ENCODE measurements around the gene CATSPER4. TPM values are rescaled to one million over a fixed set of nuclear protein-coding genes. Genes with fewer than 3 reads are reported as not detected.

The CATSPER4 gene
- total and polyA plus RNA-seq, 2 experiments from 2014 or later: 0.31 TPM; not detected in 1

GRCh38 chr1:26239936-26240335 is 49.5 kb downstream of the CATSPER4 start:
- H3K27ac ChIP-seq (ENCODE audit: low read depth): no peak overlapping the region
- no peak overlapping the region for H2AFZ ChIP-seq
- Mint-ChIP-seq H3K27me3 (ENCODE audit: insufficient read depth, low read depth, poor library complexity) (peaks cover 2% of the 10 kb centered on the region), H3K4me3 (no peak overlapping the region), H3K4me1 (peaks cover 21% of the 10 kb centered on the region; the same call in 2 of the 3 replicates), H3K27ac (no peak overlapping the region), H3K36me3 (ENCODE audit: low read depth) (peaks cover 44% of the 10 kb centered on the region), H3K9me3 (peaks cover 9% of the 10 kb centered on the region; the same call in 2 of the 3 replicates)
- no peak overlapping the region for H3K4me3 ChIP-seq
- peaks cover 63% of the 10 kb centered on the region for H4K20me1 ChIP-seq (replicated peaks; ENCODE audit: insufficient read depth)
- ATAC-seq (no peak), DNase-seq (ENCODE audit: low spot score) (no peak)
- peaks cover 17% of the 10 kb centered on the region for H3K4me1 ChIP-seq (ENCODE audit: insufficient read depth)
- TF ChIP-seq ETS1 (IDR thresholded peaks at IDR 0.05) (no peak), ZNF331 (CRISPR knock-in tag; IDR thresholded peaks at IDR 0.05; ENCODE audit: low read depth) (no peak), CREB1 (CRISPR knock-in tag; IDR thresholded peaks at IDR 0.05; ENCODE audit: low read depth) (no peak), JUNB (IDR thresholded peaks at IDR 0.05; ENCODE audit: unreplicated experiment) (no peak), NANOG (IDR thresholded peaks at IDR 0.05; ENCODE audit: borderline replicate concordance) (no peak), ZNF114 (CRISPR knock-in tag; IDR thresholded peaks at IDR 0.05) (no peak), CTCF (conservative IDR thresholded peaks at IDR 0.05; ENCODE audit: low read depth in 2 of 2) (no peak), REST (IDR thresholded peaks at IDR 0.05; ENCODE audit: unreplicated experiment) (no peak), STAT1 (IDR thresholded peaks at IDR 0.05; ENCODE audit: unreplicated experiment) (no peak), ZNF462 (CRISPR knock-in tag; IDR thresholded peaks at IDR 0.05) (no peak), EZH2phosphoT487 (IDR thresholded peaks at IDR 0.05; ENCODE audit: unreplicated experiment) (no peak), POLR2AphosphoS5 (IDR thresholded peaks at IDR 0.05; ENCODE audit: low read depth) (no peak), EZH2 (IDR thresholded peaks at IDR 0.05; ENCODE audit: low read depth, unreplicated experiment) (no peak)
- no peaks in the 10 kb centered on the region for H3K9me2 ChIP-seq (ENCODE audit: insufficient read depth)
- no peak overlapping the region for H3K4me2 ChIP-seq
- H3K36me3 ChIP-seq (ENCODE audit: insufficient read depth): peaks cover 11% of the 10 kb centered on the region
- H3F3A ChIP-seq (replicated peaks; ENCODE audit: low read depth): no peaks in the 10 kb centered on the region
- peaks cover 87% of the 10 kb centered on the region for H3K79me2 ChIP-seq (replicated peaks; ENCODE audit: insufficient read depth)
- H3K27me3 ChIP-seq (ENCODE audit: insufficient read depth): no peaks in the 10 kb centered on the region

All from GM23338 (cell line).